Ishikawa (cell line): ENCODE measurements around the gene NUDC.

ENCODE experiments used
- CEBPB ChIP-seq: IDR thresholded peaks from 2 replicates; pipeline ENCODE4 v1.6.1; 2012
- CREB1 ChIP-seq: IDR thresholded peaks from 2 replicates; pipeline ENCODE4 v1.6.1; 2012; ENCODE audit warnings: low read depth
- EGR1 ChIP-seq: IDR thresholded peaks from 2 replicates; pipeline ENCODE4 v1.6.1; 2012
- EP300 ChIP-seq: IDR thresholded peaks from 2 replicates; pipeline ENCODE4 v1.6.1; 2012; ENCODE audit warnings: borderline replicate concordance
- FOXM1 ChIP-seq: IDR thresholded peaks from 2 replicates; pipeline ENCODE4 v1.6.1; 2012; ENCODE audit warnings: low read depth, borderline replicate concordance
- NFIC ChIP-seq: IDR thresholded peaks from 2 replicates; pipeline ENCODE4 v1.6.1; 2012
- RAD21 ChIP-seq: IDR thresholded peaks from 2 replicates; pipeline ENCODE4 v1.6.1; 2012; ENCODE audit warnings: low read depth
- TAF1 ChIP-seq: IDR thresholded peaks from 2 replicates; pipeline ENCODE4 v1.6.1; 2012; ENCODE audit warnings: low read depth, mild to moderate bottlenecking
- TCF12 ChIP-seq: IDR thresholded peaks from 2 replicates; pipeline ENCODE4 v1.6.1; 2012; ENCODE audit warnings: low read depth
- TEAD4 ChIP-seq: IDR thresholded peaks from 2 replicates; pipeline ENCODE4 v1.6.1; 2012
- YY1 ChIP-seq: IDR thresholded peaks from 2 replicates; pipeline ENCODE4 v1.6.1; 2012; ENCODE audit warnings: low read depth
- ZBTB7A ChIP-seq: IDR thresholded peaks from 2 replicates; pipeline ENCODE4 v1.6.1; 2012; ENCODE audit warnings: low read depth
- TF ChIP-seq, protein P1 (sequence below): IDR thresholded peaks from 2 replicates; pipeline ENCODE4 v1.6.1; 2012
- TF ChIP-seq, protein P2 (sequence below): IDR thresholded peaks from 2 replicates; pipeline ENCODE4 v1.6.1; 2012
- TF ChIP-seq, protein P3 (sequence below): IDR thresholded peaks from 2 replicates; pipeline ENCODE4 v1.6.1; 2012; ENCODE audit warnings: low read depth, mild to moderate bottlenecking

Gene NUDC

DNA sequence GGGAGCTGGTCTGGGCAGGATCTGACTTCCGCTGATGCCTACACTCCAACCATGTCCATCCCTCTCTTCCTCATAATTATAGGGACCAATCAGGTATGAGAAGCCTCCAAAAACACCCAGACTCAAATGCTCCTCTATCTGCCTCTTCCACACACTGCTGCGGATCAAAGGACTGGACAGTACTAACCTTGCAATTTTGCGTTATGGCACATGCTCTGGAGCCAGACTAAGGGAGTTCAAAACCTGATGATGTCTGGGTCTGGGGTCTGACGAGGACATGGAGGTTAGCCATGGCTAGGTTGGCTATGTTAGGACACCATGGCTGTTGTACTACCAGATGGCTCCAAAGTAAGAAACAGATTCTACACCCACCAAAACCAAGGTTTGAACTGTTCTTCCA, 41.8 kb upstream of the NUDC start:
- TF ChIP-seq FOXM1 (no peak), YY1 (no peak), CEBPB (no peak), EP300 (no peak), NFIC (no peak), TAF1 (no peak), TCF12 (no peak), CREB1 (no peak), TEAD4 (no peak), EGR1 (no peak), ZBTB7A (no peak), RAD21 (no peak)
- TF ChIP-seq, protein P1, sequence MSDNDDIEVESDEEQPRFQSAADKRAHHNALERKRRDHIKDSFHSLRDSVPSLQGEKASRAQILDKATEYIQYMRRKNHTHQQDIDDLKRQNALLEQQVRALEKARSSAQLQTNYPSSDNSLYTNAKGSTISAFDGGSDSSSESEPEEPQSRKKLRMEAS: no peak
- TF ChIP-seq, protein P2, sequence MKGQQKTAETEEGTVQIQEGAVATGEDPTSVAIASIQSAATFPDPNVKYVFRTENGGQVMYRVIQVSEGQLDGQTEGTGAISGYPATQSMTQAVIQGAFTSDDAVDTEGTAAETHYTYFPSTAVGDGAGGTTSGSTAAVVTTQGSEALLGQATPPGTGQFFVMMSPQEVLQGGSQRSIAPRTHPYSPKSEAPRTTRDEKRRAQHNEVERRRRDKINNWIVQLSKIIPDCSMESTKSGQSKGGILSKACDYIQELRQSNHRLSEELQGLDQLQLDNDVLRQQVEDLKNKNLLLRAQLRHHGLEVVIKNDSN: no peak
- TF ChIP-seq, protein P3, sequence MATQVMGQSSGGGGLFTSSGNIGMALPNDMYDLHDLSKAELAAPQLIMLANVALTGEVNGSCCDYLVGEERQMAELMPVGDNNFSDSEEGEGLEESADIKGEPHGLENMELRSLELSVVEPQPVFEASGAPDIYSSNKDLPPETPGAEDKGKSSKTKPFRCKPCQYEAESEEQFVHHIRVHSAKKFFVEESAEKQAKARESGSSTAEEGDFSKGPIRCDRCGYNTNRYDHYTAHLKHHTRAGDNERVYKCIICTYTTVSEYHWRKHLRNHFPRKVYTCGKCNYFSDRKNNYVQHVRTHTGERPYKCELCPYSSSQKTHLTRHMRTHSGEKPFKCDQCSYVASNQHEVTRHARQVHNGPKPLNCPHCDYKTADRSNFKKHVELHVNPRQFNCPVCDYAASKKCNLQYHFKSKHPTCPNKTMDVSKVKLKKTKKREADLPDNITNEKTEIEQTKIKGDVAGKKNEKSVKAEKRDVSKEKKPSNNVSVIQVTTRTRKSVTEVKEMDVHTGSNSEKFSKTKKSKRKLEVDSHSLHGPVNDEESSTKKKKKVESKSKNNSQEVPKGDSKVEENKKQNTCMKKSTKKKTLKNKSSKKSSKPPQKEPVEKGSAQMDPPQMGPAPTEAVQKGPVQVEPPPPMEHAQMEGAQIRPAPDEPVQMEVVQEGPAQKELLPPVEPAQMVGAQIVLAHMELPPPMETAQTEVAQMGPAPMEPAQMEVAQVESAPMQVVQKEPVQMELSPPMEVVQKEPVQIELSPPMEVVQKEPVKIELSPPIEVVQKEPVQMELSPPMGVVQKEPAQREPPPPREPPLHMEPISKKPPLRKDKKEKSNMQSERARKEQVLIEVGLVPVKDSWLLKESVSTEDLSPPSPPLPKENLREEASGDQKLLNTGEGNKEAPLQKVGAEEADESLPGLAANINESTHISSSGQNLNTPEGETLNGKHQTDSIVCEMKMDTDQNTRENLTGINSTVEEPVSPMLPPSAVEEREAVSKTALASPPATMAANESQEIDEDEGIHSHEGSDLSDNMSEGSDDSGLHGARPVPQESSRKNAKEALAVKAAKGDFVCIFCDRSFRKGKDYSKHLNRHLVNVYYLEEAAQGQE: no peak

DNA sequence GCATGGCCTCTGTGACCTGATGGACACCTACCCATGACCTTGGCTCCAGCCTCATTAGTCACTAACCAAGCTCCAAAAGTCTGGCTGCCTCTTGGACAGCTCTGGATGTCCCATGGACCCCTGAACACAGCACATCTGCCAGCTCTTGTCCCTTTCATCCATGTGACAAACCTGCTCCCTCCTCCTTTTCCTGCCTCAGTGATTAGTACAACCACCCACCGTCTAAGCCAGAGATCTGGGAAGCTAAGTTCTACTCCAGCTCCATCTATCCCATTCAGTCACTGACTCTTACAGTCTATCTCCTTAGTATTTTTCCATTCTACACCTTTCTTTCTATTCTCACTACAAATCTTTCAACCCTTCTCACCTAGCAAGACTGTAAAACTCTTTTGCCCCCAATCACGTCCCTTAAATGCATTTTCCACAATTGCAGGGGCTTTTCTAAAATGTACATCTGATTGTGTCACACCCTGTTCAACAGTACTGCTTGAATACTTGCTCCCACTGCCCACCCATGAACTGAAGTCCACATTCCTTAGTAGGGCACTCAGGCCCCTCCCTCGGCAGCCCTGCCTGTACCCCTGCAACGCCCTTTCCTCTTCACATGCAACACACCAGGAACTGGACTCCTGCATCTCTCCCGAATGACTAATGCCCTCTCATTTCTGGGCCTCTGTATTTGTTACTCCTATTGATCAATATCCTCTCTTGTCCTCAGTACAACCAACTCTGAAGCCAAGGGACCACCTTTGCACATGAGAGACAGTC, 38.7 kb upstream of the NUDC start:
- TF ChIP-seq FOXM1: no peak
- TF ChIP-seq TCF12: no peak
- no peak for TF ChIP-seq RAD21
- TF ChIP-seq, protein P2: no peak
- TF ChIP-seq CEBPB: no peak
- no peak for TF ChIP-seq YY1

DNA sequence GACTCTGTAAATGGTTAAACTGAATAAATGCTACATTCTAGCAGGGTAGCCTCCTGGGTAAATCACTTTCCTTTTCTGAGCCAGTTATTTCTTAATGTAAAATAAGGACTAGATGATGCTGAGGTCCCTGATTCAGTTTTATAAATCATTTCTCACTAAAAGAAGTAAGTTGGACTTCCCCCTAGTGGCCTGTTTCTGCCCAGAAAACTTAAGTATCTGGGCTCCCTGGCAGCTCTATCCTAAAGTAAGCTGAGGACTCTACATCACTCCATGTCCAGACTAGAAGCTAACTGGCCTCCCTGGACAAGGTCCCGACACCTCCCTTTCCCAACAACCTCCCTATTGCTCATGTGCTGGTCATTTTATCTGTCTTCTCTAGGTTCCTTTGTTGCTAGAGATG, 34.4 kb upstream of the NUDC start:
- no peak for TF ChIP-seq TCF12
- TF ChIP-seq YY1: no peak

DNA sequence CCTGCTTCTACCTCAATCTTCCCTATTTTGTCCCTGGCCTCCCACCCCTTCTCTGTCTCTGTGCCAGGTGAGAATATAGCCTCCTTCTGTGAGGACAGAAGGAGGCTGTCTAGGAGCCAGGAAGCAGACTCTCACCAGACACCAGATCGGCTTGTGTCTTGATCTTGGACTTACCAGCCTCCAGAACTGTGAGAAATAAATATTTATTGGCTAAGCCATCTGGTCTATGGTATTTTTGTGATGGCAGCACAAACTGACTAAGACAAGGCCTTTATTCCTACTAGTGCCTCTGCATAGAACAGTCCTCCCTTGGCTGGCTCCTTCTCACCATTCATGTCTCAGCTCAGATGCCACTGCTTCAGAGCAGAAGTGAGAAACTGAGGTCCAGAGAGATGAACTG, 33.3 kb upstream of the NUDC start:
- TF ChIP-seq TCF12: no peak
- no peak for TF ChIP-seq EP300
- no peak for TF ChIP-seq TEAD4

DNA sequence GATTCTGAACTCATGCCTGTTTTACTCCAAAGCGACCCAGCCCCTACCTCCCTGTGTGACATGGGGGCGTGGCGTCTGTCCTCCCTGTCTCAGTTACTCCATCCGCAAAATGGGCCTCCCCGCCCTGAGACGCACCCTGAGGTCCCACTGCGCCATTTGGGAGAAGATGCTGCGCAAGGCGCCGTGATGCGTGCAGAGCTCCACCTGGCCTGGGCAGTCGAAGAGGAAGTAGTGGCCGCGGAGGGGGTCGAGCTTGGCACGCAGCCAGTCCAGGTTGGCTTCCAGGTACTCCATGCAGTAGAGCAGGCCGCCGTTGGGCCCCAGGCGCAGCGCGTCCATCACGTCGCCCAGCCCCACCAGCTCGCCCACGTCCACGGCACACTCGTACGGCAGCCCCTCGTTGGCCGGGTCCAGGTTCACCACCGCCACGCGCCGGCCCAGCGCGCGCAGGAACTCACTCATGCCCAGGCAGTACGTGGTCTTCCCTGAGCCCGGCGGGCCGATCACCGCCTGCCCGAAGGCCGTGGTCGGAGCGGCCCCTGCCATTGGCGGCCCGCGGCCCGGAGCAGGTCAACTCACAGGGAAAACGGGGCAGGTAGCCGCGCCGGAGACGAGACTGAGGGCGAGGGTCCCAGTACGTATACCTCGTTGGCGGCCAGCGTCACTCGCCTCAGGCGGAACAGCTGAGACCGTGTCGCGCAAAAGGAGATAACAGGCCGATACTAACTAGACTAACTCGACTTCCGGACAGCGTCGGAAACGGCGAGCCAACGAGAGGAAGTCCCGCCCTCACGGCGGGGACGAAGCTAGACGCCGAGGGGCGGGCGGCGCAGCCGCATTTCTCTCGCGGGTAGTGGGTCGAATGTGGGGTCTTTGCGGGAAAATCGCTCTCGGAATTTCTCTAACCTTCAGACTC, 31.7 kb upstream of the NUDC start, which contains the start of gene GPN2:
TSS of gene GPN2 (minus strand) at position 733 of the 916 bp plus-strand sequence. CDS start at position 546, 187 bp downstream.
- TF ChIP-seq, protein P1: peak; percentile 60
- TF ChIP-seq CREB1 (no peak), EP300 (no peak), YY1 (0 out of 2 replicates have a peak, but pooled peaks have one; percentile 28), TAF1 (peak; percentile 76), CEBPB (no peak), NFIC (peak; percentile 80), ZBTB7A (peak; percentile 26; the same call in 1 of the 2 replicates), FOXM1 (no peak), RAD21 (no peak), TCF12 (peak; percentile 53; the same call in 1 of the 2 replicates), TEAD4 (no peak; the same call in 1 of the 2 replicates), EGR1 (no peak)
- TF ChIP-seq, protein P3: no peak
- TF ChIP-seq, protein P2: no peak
